ENCODE data around the gene KRT38.

The KRT38 gene

DNA sequence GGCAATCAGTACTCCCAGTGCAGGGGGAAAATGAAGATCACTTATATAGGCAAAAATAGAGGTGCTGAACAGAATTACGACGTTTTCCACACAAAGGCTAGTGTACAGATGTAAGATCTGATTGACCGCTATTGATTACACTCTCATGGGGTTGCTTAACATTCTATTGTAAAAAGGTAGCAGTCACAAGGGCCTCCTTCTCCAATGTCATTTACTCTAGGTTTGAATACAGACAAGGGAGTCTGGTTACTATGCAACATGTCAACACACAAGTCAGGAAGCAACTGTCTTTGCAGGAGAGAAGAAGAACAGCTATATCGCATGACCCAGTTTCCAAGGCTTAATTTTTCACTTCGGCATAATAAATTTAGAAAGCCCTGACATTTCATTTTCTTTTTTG lies 24.3 kb downstream of the KRT38 start:
- Histone ChIP-seq H3K79me2 (ENCODE audit: insufficient read depth, low read length) (no peaks in the 10 kb centered on the region), H3K4me3 (ENCODE audit: low read depth in 1 of 2, low read length in 2 of 2) (no peak overlapping the region), H3K9me3 (ENCODE audit: insufficient read depth, low read length, severe bottlenecking) (no peaks in the 10 kb centered on the region), H4K20me1 (ENCODE audit: insufficient read depth, low read length) (no peaks in the 10 kb centered on the region), H3K27ac (ENCODE audit: low read length) (no peak overlapping the region), H3K4me2 (ENCODE audit: insufficient read depth, low read length) (no peak overlapping the region), H2AFZ (ENCODE audit: low read depth, low read length) (no peak overlapping the region), H3K9ac (ENCODE audit: low read depth, low read length) (no peak overlapping the region), H3K36me3 (ENCODE audit: insufficient read depth, low read length) (no peaks in the 10 kb centered on the region), H3K27me3 (ENCODE audit: insufficient read depth, low read length, poor library complexity) (peaks cover 9% of the 10 kb centered on the region), H3K4me1 (ENCODE audit: insufficient read depth, low read length) (no peaks in the 10 kb centered on the region)
- DNase-seq (no peak), ATAC-seq (ENCODE audit: insufficient read depth, low read depth) (no peak)
- TF ChIP-seq, protein P1, sequence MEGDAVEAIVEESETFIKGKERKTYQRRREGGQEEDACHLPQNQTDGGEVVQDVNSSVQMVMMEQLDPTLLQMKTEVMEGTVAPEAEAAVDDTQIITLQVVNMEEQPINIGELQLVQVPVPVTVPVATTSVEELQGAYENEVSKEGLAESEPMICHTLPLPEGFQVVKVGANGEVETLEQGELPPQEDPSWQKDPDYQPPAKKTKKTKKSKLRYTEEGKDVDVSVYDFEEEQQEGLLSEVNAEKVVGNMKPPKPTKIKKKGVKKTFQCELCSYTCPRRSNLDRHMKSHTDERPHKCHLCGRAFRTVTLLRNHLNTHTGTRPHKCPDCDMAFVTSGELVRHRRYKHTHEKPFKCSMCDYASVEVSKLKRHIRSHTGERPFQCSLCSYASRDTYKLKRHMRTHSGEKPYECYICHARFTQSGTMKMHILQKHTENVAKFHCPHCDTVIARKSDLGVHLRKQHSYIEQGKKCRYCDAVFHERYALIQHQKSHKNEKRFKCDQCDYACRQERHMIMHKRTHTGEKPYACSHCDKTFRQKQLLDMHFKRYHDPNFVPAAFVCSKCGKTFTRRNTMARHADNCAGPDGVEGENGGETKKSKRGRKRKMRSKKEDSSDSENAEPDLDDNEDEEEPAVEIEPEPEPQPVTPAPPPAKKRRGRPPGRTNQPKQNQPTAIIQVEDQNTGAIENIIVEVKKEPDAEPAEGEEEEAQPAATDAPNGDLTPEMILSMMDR (IDR thresholded peaks at IDR 0.05; ENCODE audit: borderline replicate concordance, extremely low read depth, low read length, poor library complexity, severe bottlenecking), result no peak
- TF ChIP-seq EZH2 (IDR thresholded peaks at IDR 0.05; ENCODE audit: borderline replicate concordance, low read depth, low read length, severe bottlenecking), result no peak

DNA sequence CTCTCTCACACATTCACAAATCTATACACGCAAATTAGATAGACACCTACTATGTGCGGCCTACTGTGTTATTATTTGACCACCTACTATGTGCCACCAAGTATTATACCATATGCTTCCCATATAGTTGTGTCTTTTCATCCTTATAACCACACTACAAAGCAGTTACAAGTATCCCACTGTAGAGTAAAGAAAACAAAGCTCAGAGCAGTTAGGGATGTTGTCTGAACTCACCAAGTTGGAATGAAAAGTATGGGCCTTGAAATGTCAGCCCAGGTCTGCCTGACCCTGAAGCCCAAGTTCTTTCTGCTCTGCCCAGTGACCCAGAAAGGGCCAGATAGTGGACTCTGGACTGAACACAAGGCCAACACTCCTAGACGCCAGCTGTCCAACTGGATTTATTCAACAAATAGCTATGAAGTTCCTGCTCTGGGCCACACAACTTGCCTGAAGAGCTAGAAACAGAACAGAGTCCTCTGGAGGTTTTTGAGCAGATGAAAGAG lies 24.9 kb downstream of the KRT38 start:
- no peaks in the 10 kb centered on the region for H3K9me3 ChIP-seq (ENCODE audit: insufficient read depth, low read length, severe bottlenecking)
- DNase-seq, result no peak
- H3K27ac ChIP-seq (ENCODE audit: low read length), result no peak overlapping the region
- H3K4me1 ChIP-seq (ENCODE audit: insufficient read depth, low read length), result no peaks in the 10 kb centered on the region
- H3K36me3 ChIP-seq (ENCODE audit: insufficient read depth, low read length), result no peaks in the 10 kb centered on the region
- no peak for ATAC-seq (ENCODE audit: insufficient read depth, low read depth)
- no peak overlapping the region for H3K4me3 ChIP-seq (ENCODE audit: low read depth in 1 of 2, low read length in 2 of 2)
- no peak for TF ChIP-seq EZH2 (IDR thresholded peaks at IDR 0.05; ENCODE audit: borderline replicate concordance, low read depth, low read length, severe bottlenecking)
- TF ChIP-seq, protein P1 (IDR thresholded peaks at IDR 0.05; ENCODE audit: borderline replicate concordance, extremely low read depth, low read length, poor library complexity, severe bottlenecking), result no peak
- no peak overlapping the region for H2AFZ ChIP-seq (ENCODE audit: low read depth, low read length)
- H4K20me1 ChIP-seq (ENCODE audit: insufficient read depth, low read length), result no peaks in the 10 kb centered on the region
- peaks cover 5% of the 10 kb centered on the region for H3K27me3 ChIP-seq (ENCODE audit: insufficient read depth, low read length, poor library complexity)
- H3K9ac ChIP-seq (ENCODE audit: low read depth, low read length), result no peak overlapping the region
- no peak overlapping the region for H3K4me2 ChIP-seq (ENCODE audit: insufficient read depth, low read length)
- H3K79me2 ChIP-seq (ENCODE audit: insufficient read depth, low read length), result no peaks in the 10 kb centered on the region

DNA sequence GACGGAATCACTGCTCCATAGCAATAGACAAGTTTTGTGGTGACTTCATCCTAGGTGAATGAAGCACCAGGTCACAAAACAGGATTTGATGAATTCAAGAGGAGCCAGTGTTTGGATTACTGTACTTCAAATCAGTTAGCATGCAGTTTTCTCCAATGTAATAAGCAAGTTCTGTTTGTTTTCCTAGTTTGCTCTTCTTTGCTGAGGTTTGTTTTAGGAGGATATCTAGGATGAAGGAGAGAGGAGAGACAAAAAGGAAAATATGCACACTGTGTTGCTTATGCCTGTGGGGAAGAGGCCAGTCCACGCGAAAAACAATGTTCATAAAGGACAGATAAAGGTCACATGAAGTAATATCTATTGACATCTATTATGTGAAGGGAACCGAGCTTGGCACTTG lies 25.4 kb downstream of the KRT38 start:
- Histone ChIP-seq H3K79me2 (ENCODE audit: insufficient read depth, low read length) (no peaks in the 10 kb centered on the region), H3K27me3 (ENCODE audit: insufficient read depth, low read length, poor library complexity) (peaks cover 5% of the 10 kb centered on the region), H3K9ac (ENCODE audit: low read depth, low read length) (no peak overlapping the region), H2AFZ (ENCODE audit: low read depth, low read length) (no peak overlapping the region), H3K4me1 (ENCODE audit: insufficient read depth, low read length) (no peaks in the 10 kb centered on the region), H3K4me2 (ENCODE audit: insufficient read depth, low read length) (no peak overlapping the region), H3K36me3 (ENCODE audit: insufficient read depth, low read length) (no peaks in the 10 kb centered on the region), H3K4me3 (ENCODE audit: low read depth in 1 of 2, low read length in 2 of 2) (no peak overlapping the region), H3K27ac (ENCODE audit: low read length) (no peak overlapping the region), H4K20me1 (ENCODE audit: insufficient read depth, low read length) (no peaks in the 10 kb centered on the region), H3K9me3 (ENCODE audit: insufficient read depth, low read length, severe bottlenecking) (no peaks in the 10 kb centered on the region)
- TF ChIP-seq, protein P1 (IDR thresholded peaks at IDR 0.05; ENCODE audit: borderline replicate concordance, extremely low read depth, low read length, poor library complexity, severe bottlenecking), result no peak
- TF ChIP-seq EZH2 (IDR thresholded peaks at IDR 0.05; ENCODE audit: borderline replicate concordance, low read depth, low read length, severe bottlenecking), result no peak
- ATAC-seq (ENCODE audit: insufficient read depth, low read depth) (no peak), DNase-seq (no peak)

DNA sequence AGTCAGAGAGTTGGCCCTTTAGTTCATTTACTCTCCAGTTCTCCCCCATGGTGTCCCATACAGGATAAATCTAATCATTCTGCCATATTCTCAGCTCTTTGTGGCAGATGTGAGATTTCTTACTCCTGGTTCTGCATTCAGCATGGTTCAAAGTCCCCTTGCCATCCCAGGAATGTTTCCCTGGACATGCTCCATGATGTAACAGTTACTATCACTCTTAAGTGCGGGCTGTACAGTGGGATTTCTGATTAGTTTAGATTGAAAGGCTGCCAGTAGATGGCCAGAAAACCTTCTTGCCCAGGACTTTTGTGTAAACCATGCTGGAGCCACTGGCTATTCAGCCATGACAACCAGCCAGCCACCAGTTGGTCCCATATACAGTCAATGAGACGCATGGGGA lies 26.8 kb downstream of the KRT38 start:
- no peak for TF ChIP-seq EZH2 (IDR thresholded peaks at IDR 0.05; ENCODE audit: borderline replicate concordance, low read depth, low read length, severe bottlenecking)
- TF ChIP-seq, protein P1 (IDR thresholded peaks at IDR 0.05; ENCODE audit: borderline replicate concordance, extremely low read depth, low read length, poor library complexity, severe bottlenecking), result no peak
- Histone ChIP-seq H2AFZ (ENCODE audit: low read depth, low read length) (no peak overlapping the region), H3K4me1 (ENCODE audit: insufficient read depth, low read length) (no peaks in the 10 kb centered on the region), H3K9ac (ENCODE audit: low read depth, low read length) (no peak overlapping the region), H3K9me3 (ENCODE audit: insufficient read depth, low read length, severe bottlenecking) (no peaks in the 10 kb centered on the region), H3K27me3 (ENCODE audit: insufficient read depth, low read length, poor library complexity) (peaks cover 10% of the 10 kb centered on the region), H3K4me2 (ENCODE audit: insufficient read depth, low read length) (no peak overlapping the region), H4K20me1 (ENCODE audit: insufficient read depth, low read length) (no peaks in the 10 kb centered on the region), H3K79me2 (ENCODE audit: insufficient read depth, low read length) (no peaks in the 10 kb centered on the region), H3K4me3 (ENCODE audit: low read depth in 1 of 2, low read length in 2 of 2) (no peak overlapping the region), H3K36me3 (ENCODE audit: insufficient read depth, low read length) (no peaks in the 10 kb centered on the region), H3K27ac (ENCODE audit: low read length) (no peak overlapping the region)
- ATAC-seq (ENCODE audit: insufficient read depth, low read depth) (no peak), DNase-seq (no peak)

All from DND-41 (cell line).